Gastrocnemius medialis (tissue), 4 donors: ENCODE measurements around the gene LYRM2. TPM values are rescaled to one million over a fixed set of nuclear protein-coding genes. Genes with fewer than 3 reads are reported as not detected.

Source experiments
- ATAC-seq, 2 donors: fragments of 150-250 bp; one replicate each; pipeline ENCODE4 v1.9.1; 2016
- DNase-seq, 2 donors: peaks; one replicate each; pipeline ENCODE4 v3.0.0-alpha.2; 2019
- H3K27ac ChIP-seq, 4 donors: fragments of 200-600 bp; sonication (generic); 1 replicate in 1 of 4; 2 replicates in 3 of 4; pipeline ENCODE4 v1.5.1; 2016 to 2018; ENCODE audit warnings: mild to moderate bottlenecking in 2 of 4, moderate library complexity in 1 of 4
- H3K27me3 ChIP-seq, 3 donors: fragments of 200-600 bp; sonication (generic) in 2 of 3; 1 replicate in 1 of 3; 2 replicates in 2 of 3; pipeline versions ENCODE4 v1.5.1 to v1.6.0; 2016 to 2019; ENCODE audit warnings: mild to moderate bottlenecking in 1 of 3, moderate library complexity in 1 of 3
- H3K36me3 ChIP-seq, 2 donors: fragments of 200-600 bp; sonication (generic) in 1 of 2; one replicate each; pipeline ENCODE4 v1.5.1; 2017 to 2018
- H3K4me1 ChIP-seq, 2 donors: fragments of 200-600 bp; sonication (generic) in 1 of 2; one replicate each; pipeline ENCODE4 v1.5.1; 2016 to 2017; ENCODE audit warnings: mild to moderate bottlenecking in 2 of 2
- H3K4me3 ChIP-seq, 4 donors: fragments of 200-600 bp; sonication (generic) in 3 of 4; 1 replicate in 1 of 4; 2 replicates in 3 of 4; pipeline ENCODE4 v1.5.1; 2016 to 2019; ENCODE audit warnings: mild to moderate bottlenecking in 2 of 4
- H3K9me3 ChIP-seq, 3 donors: fragments of 200-600 bp; sonication (generic) in 2 of 3; 1 replicate in 1 of 3; 2 replicates in 2 of 3; pipeline ENCODE4 v1.5.1; 2016 to 2019
- POLR2A ChIP-seq, 2 donors: fragments of 450-650 bp; IDR thresholded peaks; one replicate each; pipeline ENCODE4 v1.6.1; 2017; ENCODE audit warnings: antibody characterized with exemption in 2 of 2, mild to moderate bottlenecking in 2 of 2, moderate library complexity in 2 of 2
- in situ Hi-C, 4 donors: fragments of 200-750 bp; cut with MboI; loops; one replicate each; pipeline versions ENCODE4 v1.15.0 to v1.8.0; 2017; ENCODE audit warnings: low sequenced_read_pairs in 4 of 4
- intact Hi-C: fragments of 100-400 bp; cut with DNase I; formaldehyde crosslinking; loops from one replicate; pipeline ENCODE4 v1.15.1; 2023; ENCODE audit warnings: low total_unique reads
- total RNA-seq, 4 donors: library from RNA; depleted of rRNA; stranded (reverse); fragments of >200 nt; gene quantifications; one replicate each; pipeline versions ENCODE4 v1.1.0 to v1.2.3, GENCODE V29; 2016
- TF ChIP-seq, protein P1 (sequence below), 5 experiments: fragments of 450-650 bp in 3 of 5; fragments of 200-600 bp in 2 of 5; sonication (generic) in 2 of 5; IDR thresholded peaks in 4 of 5; conservative IDR thresholded peaks in 1 of 5; 1 replicate in 4 of 5; 2 replicates in 1 of 5; pipeline ENCODE4 v1.5.1; 2016 to 2019; ENCODE audit warnings: antibody characterized with exemption in 5 of 5, mild to moderate bottlenecking in 3 of 5, moderate library complexity in 3 of 5

Gene LYRM2
- total RNA-seq, 4 donors from 2014 or later = 15.8 to 40.2 (median 23.3) TPM

DNA sequence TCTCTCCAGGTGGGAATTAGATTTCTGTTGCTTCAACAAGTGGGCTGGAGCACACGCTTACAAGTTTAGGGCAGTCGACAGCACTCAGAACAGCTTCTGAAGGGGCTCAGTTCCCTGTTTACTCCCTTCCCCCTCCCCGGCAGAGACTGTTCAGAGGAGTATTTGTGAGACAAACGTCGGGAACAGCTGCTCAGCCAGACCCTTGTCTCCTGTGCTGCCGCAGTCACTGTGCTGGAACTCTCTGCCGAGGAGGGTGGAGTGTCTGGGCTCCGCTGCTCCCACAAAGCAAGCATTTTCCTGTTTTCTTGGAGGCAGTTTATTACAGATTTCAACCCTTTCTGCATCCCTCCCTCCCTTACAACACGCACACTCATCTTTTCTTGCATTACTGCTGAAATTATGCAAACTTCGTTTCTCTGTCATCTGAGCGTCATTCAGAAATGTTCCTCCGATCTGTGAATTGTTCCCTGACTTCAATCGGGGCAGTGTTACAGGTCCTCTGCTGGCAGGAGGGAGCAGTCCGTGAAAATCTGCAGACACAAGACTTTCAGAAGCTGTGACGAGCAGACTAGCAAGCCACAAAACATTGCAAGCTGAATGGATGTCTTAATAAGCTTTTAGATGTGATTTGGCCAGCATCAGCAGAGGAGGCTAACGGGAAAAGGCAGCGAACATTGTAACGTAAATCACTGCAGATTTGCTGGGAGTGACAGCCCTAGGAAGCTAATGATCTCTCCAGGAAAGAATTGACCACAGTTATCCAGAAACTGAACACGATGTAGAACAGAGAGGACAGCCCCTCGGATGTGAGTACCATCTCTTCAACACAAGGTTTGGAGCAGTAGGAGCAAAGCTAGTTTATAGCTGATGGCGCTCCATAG is 76.2 kb downstream of the LYRM2 start:
- TF ChIP-seq, protein P1, sequence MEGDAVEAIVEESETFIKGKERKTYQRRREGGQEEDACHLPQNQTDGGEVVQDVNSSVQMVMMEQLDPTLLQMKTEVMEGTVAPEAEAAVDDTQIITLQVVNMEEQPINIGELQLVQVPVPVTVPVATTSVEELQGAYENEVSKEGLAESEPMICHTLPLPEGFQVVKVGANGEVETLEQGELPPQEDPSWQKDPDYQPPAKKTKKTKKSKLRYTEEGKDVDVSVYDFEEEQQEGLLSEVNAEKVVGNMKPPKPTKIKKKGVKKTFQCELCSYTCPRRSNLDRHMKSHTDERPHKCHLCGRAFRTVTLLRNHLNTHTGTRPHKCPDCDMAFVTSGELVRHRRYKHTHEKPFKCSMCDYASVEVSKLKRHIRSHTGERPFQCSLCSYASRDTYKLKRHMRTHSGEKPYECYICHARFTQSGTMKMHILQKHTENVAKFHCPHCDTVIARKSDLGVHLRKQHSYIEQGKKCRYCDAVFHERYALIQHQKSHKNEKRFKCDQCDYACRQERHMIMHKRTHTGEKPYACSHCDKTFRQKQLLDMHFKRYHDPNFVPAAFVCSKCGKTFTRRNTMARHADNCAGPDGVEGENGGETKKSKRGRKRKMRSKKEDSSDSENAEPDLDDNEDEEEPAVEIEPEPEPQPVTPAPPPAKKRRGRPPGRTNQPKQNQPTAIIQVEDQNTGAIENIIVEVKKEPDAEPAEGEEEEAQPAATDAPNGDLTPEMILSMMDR (IDR thresholded peaks at IDR 0.05 in 4 of 5, conservative IDR thresholded peaks at IDR 0.05 in 1 of 5) = no peak
- TF ChIP-seq POLR2A (IDR thresholded peaks at IDR 0.05) = no peak
- in situ Hi-C loops (no loop called here), intact Hi-C loops (no loop called here)
- ATAC-seq (peak; percentile 49 to 75), DNase-seq (no peak)
- H3K36me3 ChIP-seq = no peaks in the 10 kb centered on the region
- H3K4me3 ChIP-seq = peak overlapping the region; percentile 41 to 65 (median 48)
- no peaks in the 10 kb centered on the region for H3K9me3 ChIP-seq
- peaks cover 7 to 20% of the 10 kb centered on the region in 2 donors for H3K4me1 ChIP-seq
- H3K27ac ChIP-seq = no peak overlapping the region
- H3K27me3 ChIP-seq = no peaks in the 10 kb centered on the region

DNA sequence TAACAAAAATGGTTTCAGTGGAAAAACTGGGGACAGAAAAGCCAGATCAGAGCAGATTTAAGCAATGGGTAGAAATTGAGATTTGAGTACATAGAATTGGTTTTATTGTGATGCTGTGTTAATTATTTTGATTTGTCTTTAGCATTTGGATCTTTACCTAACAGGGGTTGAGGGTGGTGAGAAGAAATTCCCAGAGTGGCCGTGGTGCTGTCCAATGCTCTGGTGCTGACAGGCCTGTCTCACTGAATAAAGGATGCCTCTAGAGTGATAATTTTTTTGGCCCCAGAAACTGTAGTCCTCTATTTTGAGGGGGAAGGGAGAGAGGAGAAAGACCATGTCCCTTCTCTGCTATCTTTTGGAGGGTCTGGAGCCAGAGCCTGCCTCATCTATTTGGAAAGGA is 79.1 kb downstream of the LYRM2 start:
- no peak overlapping the region for H3K4me3 ChIP-seq
- intact Hi-C loops = no loop called here
- in situ Hi-C loops = no loop called here
- DNase-seq (no peak), ATAC-seq (no peak)
- TF ChIP-seq, protein P1 (IDR thresholded peaks at IDR 0.05 in 4 of 5, conservative IDR thresholded peaks at IDR 0.05 in 1 of 5) = no peak
- TF ChIP-seq POLR2A (IDR thresholded peaks at IDR 0.05) = no peak
- no peaks in the 10 kb centered on the region for H3K9me3 ChIP-seq
- H3K27ac ChIP-seq = no peak overlapping the region
- no peaks in the 10 kb centered on the region for H3K36me3 ChIP-seq
- H3K27me3 ChIP-seq = no peaks in the 10 kb centered on the region
- peaks cover 7 to 16% of the 10 kb centered on the region in 2 donors for H3K4me1 ChIP-seq

- no peak for ATAC-seq
Measured at GRCh38 chr6:89555806-89556205, 82.7 kb downstream of the LYRM2 start.

DNA sequence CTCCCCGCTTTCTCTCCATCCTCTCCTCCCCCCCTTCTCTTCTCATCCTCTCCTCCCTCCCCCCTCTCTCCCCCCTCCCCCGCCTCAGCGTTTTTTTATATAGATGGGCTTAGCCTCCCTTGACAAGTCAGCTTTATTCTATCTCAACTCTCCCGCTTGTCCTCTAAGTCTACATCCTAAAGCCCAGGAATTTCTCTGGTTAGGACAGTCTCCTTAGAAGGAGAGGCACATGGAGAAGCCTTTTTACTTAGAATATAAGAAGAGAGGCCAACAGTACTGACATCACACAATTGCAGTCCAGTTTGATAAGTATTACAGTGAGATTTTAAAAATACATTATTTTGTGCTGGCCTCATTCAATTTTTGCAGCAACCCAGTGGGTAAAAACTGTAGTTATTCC is 83.5 kb downstream of the LYRM2 start:
- H3K9me3 ChIP-seq = no peaks in the 10 kb centered on the region
- no peak for ATAC-seq
- intact Hi-C loops (no loop called here), in situ Hi-C loops (no loop called here)
- H3K36me3 ChIP-seq = no peaks in the 10 kb centered on the region
- TF ChIP-seq POLR2A (IDR thresholded peaks at IDR 0.05) = no peak
- TF ChIP-seq, protein P1 (IDR thresholded peaks at IDR 0.05 in 4 of 5, conservative IDR thresholded peaks at IDR 0.05 in 1 of 5) = no peak
- H3K4me3 ChIP-seq = no peak overlapping the region
- H3K27ac ChIP-seq = no peak overlapping the region
- DNase-seq = no peak
- no peaks in the 10 kb centered on the region for H3K27me3 ChIP-seq
- peaks cover 0 to 11% of the 10 kb centered on the region in 2 donors for H3K4me1 ChIP-seq

More at GRCh38 chr6:89555806-89556205, 82.7 kb downstream of the LYRM2 start:
- Histone ChIP-seq H3K4me3 (no peak overlapping the region), H3K9me3 (no peaks in the 10 kb centered on the region), H3K36me3 (no peaks in the 10 kb centered on the region), H3K27me3 (no peaks in the 10 kb centered on the region), H3K4me1 (peaks cover 0 to 11% of the 10 kb centered on the region in 2 donors), H3K27ac (no peak overlapping the region)
- DNase-seq = no peak
- TF ChIP-seq, protein P1 (IDR thresholded peaks at IDR 0.05 in 4 of 5, conservative IDR thresholded peaks at IDR 0.05 in 1 of 5) = no peak
- TF ChIP-seq POLR2A (IDR thresholded peaks at IDR 0.05) = no peak
- intact Hi-C loops = no loop called here
- in situ Hi-C loops = no loop called here
